AG04450 (cell line): ENCODE results near the gene TAF1B. TPM values are rescaled to one million over a fixed set of nuclear protein-coding genes. Genes with fewer than 3 reads are reported as not detected.
A peak's percentile ranks its signal among the peaks of the same experiment; 100 is the strongest.

ENCODE experiments used
- CTCF ChIA-PET: fragments of 300-600, 350-600 bp; formaldehyde crosslinking; extraction: SDS; loops from one replicate; lab custom pipeline; 2022; ENCODE audit warnings: antibody characterized with exemption, inconsistent platforms; lab: Charles Lee
- POLR2A ChIA-PET: fragments of 350-600 bp; formaldehyde crosslinking; extraction: SDS; loops from one replicate; lab custom pipeline; 2021; ENCODE audit warnings: antibody characterized with exemption, inconsistent platforms; lab: Yijun Ruan, JAX
- DNase-seq: peaks from one replicate; pipeline ENCODE4 v3.0.0-alpha.2; 2011; ENCODE audit warnings: low read depth, low spot score
- H3K27ac ChIP-seq: one replicate; pipeline ENCODE4 v1.5.1; 2012; ENCODE audit warnings: low read depth, low read length, control low read depth
- H3K27me3 ChIP-seq: one replicate; pipeline ENCODE4 v1.6.0; 2012; ENCODE audit warnings: low read length; ENCODE audit not compliant: control insufficient read depth, insufficient read depth
- H3K4me3 ChIP-seq: 2 replicates; pipeline ENCODE4 v1.5.1; 2011; ENCODE audit warnings: mild to moderate bottlenecking, low read depth, low read length, control low read depth
- H3K9me3 ChIP-seq: 2 replicates; pipeline ENCODE4 v1.5.1; 2012; ENCODE audit warnings: low read length; ENCODE audit not compliant: control insufficient read depth, insufficient read depth
- CTCF ChIP-seq: IDR thresholded peaks from 2 replicates; pipeline ENCODE4 v1.5.1; 2011; ENCODE audit warnings: low read depth, low read length, control low read depth, inconsistent platforms
- polyA plus RNA-seq: library from polyadenylated mRNA; depleted of rRNA; stranded (reverse); fragments of >200 nt; gene quantifications from 2 replicates; pipeline ENCODE4 v1.2.3, GENCODE V29; 2011

TAF1B gene
- polyA plus RNA-seq, 1 experiment = 25.8 TPM

- ChIA-PET CTCF (interaction anchor here (0.9 to 2.6 kb wide), 4 partner anchors 27 to 251 kb away, joined by 3 to 11 read pairs (median 4); no protein-coding TSS in a partner anchor), POLR2A (no interaction called here)
- H3K4me3 ChIP-seq = no peak overlapping the region
- no peak overlapping the region for H3K27ac ChIP-seq
- TF ChIP-seq CTCF = no peak
- H3K9me3 ChIP-seq = no peaks in the 10 kb centered on the region
- DNase-seq = no peak
- H3K27me3 ChIP-seq = peaks cover 1% of the 10 kb centered on the region
These were observed 46.2 kb upstream of the TAF1B start for GRCh38 chr2:9797086-9797485.

GRCh38 chr2:9797681-9798556 lies 45.4 kb upstream of the TAF1B start:
- ChIA-PET POLR2A (no interaction called here), CTCF (interaction anchor here (0.9 to 2.6 kb wide), 6 partner anchors 27 to 250 kb away, joined by 3 to 11 read pairs (median 3); no protein-coding TSS in a partner anchor)

GRCh38 chr2:9799011-9799596 lies 44.2 kb upstream of the TAF1B start:
- TF ChIP-seq CTCF = no peak
- Histone ChIP-seq H3K4me3 (no peak overlapping the region), H3K27me3 (no peaks in the 10 kb centered on the region), H3K27ac (no peak overlapping the region), H3K9me3 (no peaks in the 10 kb centered on the region)
- POLR2A ChIA-PET = no interaction called here
- DNase-seq = no peak
- CTCF ChIA-PET = interaction anchor here (0.6 to 8.5 kb wide), 42 partner anchors 9 to 300 kb away, joined by 3 to 66 read pairs (median 4); partner anchors contain the start of genes ADAM17, KLF11 and YWHAQ

More at GRCh38 chr2:9797681-9798556, 45.4 kb upstream of the TAF1B start:
- no peaks in the 10 kb centered on the region for H3K27me3 ChIP-seq
- no peak overlapping the region for H3K4me3 ChIP-seq
- TF ChIP-seq CTCF = no peak
- no peak overlapping the region for H3K27ac ChIP-seq
- DNase-seq = no peak
- H3K9me3 ChIP-seq = no peaks in the 10 kb centered on the region

- Histone ChIP-seq H3K9me3 (no peaks in the 10 kb centered on the region; the same call in 1 of the 2 replicates), H3K4me3 (no peak overlapping the region), H3K27me3 (no peaks in the 10 kb centered on the region), H3K27ac (no peak overlapping the region)
- POLR2A ChIA-PET = interaction anchor here (0.9 kb wide), 1 partner anchor 14 kb away, joined by 3 read pairs; no protein-coding TSS in a partner anchor
- peak; percentile 44 for DNase-seq
- CTCF ChIA-PET = interaction anchor here (0.6 to 8.5 kb wide), 50 partner anchors 10 to 657 kb away, joined by 3 to 66 read pairs (median 4); partner anchors contain the start of genes ADAM17, KLF11 and YWHAQ
- TF ChIP-seq CTCF = peak; percentile 99
These were observed 43.3 kb upstream of the TAF1B start for GRCh38 chr2:9799729-9800632.
